A549 (cell line): ENCODE results near the gene GJD2.

Source experiments
- CBX8 ChIP-seq: fragments of 200-600 bp; sonication (generic); IDR thresholded peaks from 2 replicates; pipeline ENCODE4 v1.6.1; 2016
- CTCF ChIP-seq: fragments of >200 bp; sonication (Bioruptor Twin); formaldehyde crosslinking; IDR thresholded peaks from 3 replicates; pipeline ENCODE4 v1.5.1; 2016
- JUN ChIP-seq, 2 experiments: fragments of >200 bp; sonication (Bioruptor Twin); formaldehyde crosslinking; IDR thresholded peaks; 2 replicates in 1 of 2; 3 replicates in 1 of 2; pipeline ENCODE4 v1.6.1; 2016 to 2017
- KDM1A ChIP-seq: fragments of 200-600 bp; sonication (generic); IDR thresholded peaks from 2 replicates; pipeline ENCODE4 v1.6.1; 2016; ENCODE audit warnings: low read depth, mild to moderate bottlenecking
- MYC ChIP-seq: IDR thresholded peaks from 2 replicates; pipeline ENCODE4 v1.6.1; 2012; ENCODE audit warnings: mild to moderate bottlenecking, inconsistent platforms, low read length, improper control_type of control experiment, borderline replicate concordance
- PBX3 ChIP-seq: IDR thresholded peaks from 2 replicates; pipeline ENCODE4 v1.6.1; 2012
- POLR2A ChIP-seq: IDR thresholded peaks from 2 replicates; pipeline ENCODE4 v1.6.1; 2012; ENCODE audit warnings: mild to moderate bottlenecking, low read length
- RFX5 ChIP-seq: fragments of 450-650 bp; IDR thresholded peaks from 2 replicates; pipeline ENCODE4 v1.7.1; 2014; ENCODE audit warnings: antibody characterized with exemption, mild to moderate bottlenecking, moderate library complexity
- RNF2 ChIP-seq: fragments of 200-600 bp; sonication (generic); IDR thresholded peaks from 2 replicates; pipeline ENCODE4 v1.6.1; 2016; ENCODE audit warnings: low read depth, mild to moderate bottlenecking, antibody characterized with exemption, moderate library complexity, borderline replicate concordance
- USF2 ChIP-seq: fragments of 450-650 bp; IDR thresholded peaks from 2 replicates; pipeline ENCODE4 v1.6.1; 2014; ENCODE audit warnings: antibody characterized with exemption
- ZFP36 ChIP-seq: fragments of 450-650 bp; IDR thresholded peaks from 2 replicates; pipeline ENCODE4 v1.6.1; 2014; ENCODE audit warnings: borderline replicate concordance; ENCODE audit not compliant: partially characterized antibody

GRCh38 chr15:34729886-34730285, 24.9 kb downstream of the GJD2 start:
- TF ChIP-seq PBX3 (no peak), CBX8 (no peak), ZFP36 (no peak), RFX5 (no peak), CTCF (no peak), RNF2 (no peak), POLR2A (no peak), JUN (IDR thresholded peaks at IDR 0.05) (no peak), USF2 (no peak), KDM1A (no peak), MYC (no peak)
